GM12878 (cell line): ENCODE data around the gene DCAF17. TPM values are rescaled to one million over a fixed set of nuclear protein-coding genes. Genes with fewer than 3 reads are reported as not detected.
A peak's percentile ranks its signal among the peaks of the same experiment; 100 is the strongest.

Experiments
- ATF7 ChIP-seq: fragments of 450-650 bp; IDR thresholded peaks from 2 replicates; pipeline ENCODE4 v1.6.1; 2016; ENCODE audit warnings: low read depth, mild to moderate bottlenecking
- CHD4 ChIP-seq: fragments of 200-600 bp; sonication (generic); IDR thresholded peaks from 2 replicates; pipeline ENCODE4 v1.6.1; 2016; ENCODE audit warnings: mild to moderate bottlenecking
- HDAC6 ChIP-seq: fragments of 200-600 bp; sonication (generic); IDR thresholded peaks from one replicate; pipeline ENCODE4 v1.8.0; 2017; ENCODE audit warnings: antibody characterized with exemption; ENCODE audit not compliant: unreplicated experiment
- IKZF1 ChIP-seq: fragments of 450-650 bp; conservative IDR thresholded peaks from 2 replicates; pipeline ENCODE4 v1.6.1; 2017; ENCODE audit warnings: antibody characterized with exemption, mild to moderate bottlenecking
- KAT2A ChIP-seq: conservative IDR thresholded peaks from 2 replicates; pipeline ENCODE4 v1.6.1; 2011; ENCODE audit warnings: low read depth, low read length; ENCODE audit not compliant: control insufficient read depth
- MTA2 ChIP-seq: fragments of 450-650 bp; IDR thresholded peaks from 2 replicates; pipeline ENCODE4 v1.6.1; 2016; ENCODE audit warnings: low read depth, mild to moderate bottlenecking, moderate library complexity
- NFIC ChIP-seq: IDR thresholded peaks from 2 replicates; pipeline ENCODE4 v1.6.1; 2012; ENCODE audit warnings: low read depth, mild to moderate bottlenecking, inconsistent platforms, low read length, moderate library complexity
- POLR2AphosphoS5 ChIP-seq: IDR thresholded peaks from 2 replicates; pipeline ENCODE4 v1.6.1; 2011; ENCODE audit warnings: mild to moderate bottlenecking, low read length, inconsistent platforms
- RELA ChIP-seq: fragments of 450-650 bp; IDR thresholded peaks from 2 replicates; pipeline ENCODE4 v1.8.0; 2014; ENCODE audit warnings: borderline replicate concordance; ENCODE audit not compliant: partially characterized antibody
- RFX5 ChIP-seq: IDR thresholded peaks from 2 replicates; pipeline ENCODE4 v1.6.1; 2011; ENCODE audit warnings: low read depth, low read length, improper control_type of control experiment
- SKIL ChIP-seq: fragments of 450-650 bp; IDR thresholded peaks from 2 replicates; pipeline ENCODE4 v1.6.1; 2017; ENCODE audit warnings: mild to moderate bottlenecking, low read depth, inconsistent platforms; ENCODE audit not compliant: poor library complexity, severe bottlenecking
- SP1 ChIP-seq: IDR thresholded peaks from one replicate; pipeline ENCODE4 v1.6.1; 2011; ENCODE audit warnings: low read depth, low read length
- SRF ChIP-seq, 2 experiments: IDR thresholded peaks; 2 replicates each; pipeline ENCODE4 v1.6.1; 2011; ENCODE audit warnings: low read depth in 2 of 2, low read length in 2 of 2, mild to moderate bottlenecking in 1 of 2, moderate library complexity in 1 of 2
- STAT1 ChIP-seq: fragments of 450-650 bp; conservative IDR thresholded peaks from 2 replicates; pipeline ENCODE4 v1.6.1; 2014; ENCODE audit warnings: antibody characterized with exemption, mild to moderate bottlenecking
- polyA plus RNA-seq, 11 experiments: library from polyadenylated mRNA; depleted of rRNA in 4 of 11; unstranded in 6 of 11; stranded (reverse) in 5 of 11; fragments of >200 nt; fragmentation: Nextera tagmentation in 4 of 11; fragmentation: Illumina TruSeq in 1 of 11; extraction: Ambion mirVana in 4 of 11; extraction: Trizol in 1 of 11; gene quantifications; 1 replicate in 1 of 11; 2 replicates in 10 of 11; pipeline versions ENCODE4 v1.2.1 to v1.2.3, GENCODE V29; 2011 to 2016; ENCODE audit warnings: inconsistent platforms in 2 of 11, missing spikeins in 2 of 11, low read depth in 1 of 11
- total RNA-seq, 4 experiments: library from RNA; depleted of rRNA in 3 of 4; stranded (reverse); fragments of >200 nt in 3 of 4; fragmentation: Illumina TruSeq in 1 of 4; extraction: Trizol in 1 of 4; gene quantifications; 2 replicates each; pipeline versions ENCODE4 v1.2.1 to v1.2.3, GENCODE V29; 2013 to 2021
- TF ChIP-seq, protein P1 (sequence below): fragments of 450-650 bp; IDR thresholded peaks from 2 replicates; pipeline ENCODE4 v1.6.1; 2017; ENCODE audit warnings: mild to moderate bottlenecking
- TF ChIP-seq, protein P2 (sequence below): fragments of 450-650 bp; IDR thresholded peaks from 2 replicates; pipeline ENCODE4 v1.6.1; 2017; ENCODE audit warnings: low read depth, mild to moderate bottlenecking, moderate library complexity
- TF ChIP-seq, protein P3 (sequence below): fragments of 450-650 bp; IDR thresholded peaks from 2 replicates; pipeline ENCODE4 v1.6.1; 2017; ENCODE audit warnings: mild to moderate bottlenecking, moderate library complexity
- TF ChIP-seq, protein P4 (sequence below): IDR thresholded peaks from 2 replicates; pipeline ENCODE4 v1.6.1; 2012; ENCODE audit warnings: low read depth, low read length, improper control_type of control experiment
- TF ChIP-seq, protein P5 (sequence below): IDR thresholded peaks from 2 replicates; pipeline ENCODE4 v1.6.1; 2012; ENCODE audit warnings: low read length, inconsistent platforms

DCAF17 gene
- total and polyA plus RNA-seq, 10 of the 15 experiments (the other 5 are each of a cell fraction or from before 2014, with no cell fraction given): 5.2 to 32.9 (median 23.4) TPM

GRCh38 chr2:171406044-171406443, 28.0 kb upstream of the DCAF17 start (continued):
- TF ChIP-seq, protein P1, sequence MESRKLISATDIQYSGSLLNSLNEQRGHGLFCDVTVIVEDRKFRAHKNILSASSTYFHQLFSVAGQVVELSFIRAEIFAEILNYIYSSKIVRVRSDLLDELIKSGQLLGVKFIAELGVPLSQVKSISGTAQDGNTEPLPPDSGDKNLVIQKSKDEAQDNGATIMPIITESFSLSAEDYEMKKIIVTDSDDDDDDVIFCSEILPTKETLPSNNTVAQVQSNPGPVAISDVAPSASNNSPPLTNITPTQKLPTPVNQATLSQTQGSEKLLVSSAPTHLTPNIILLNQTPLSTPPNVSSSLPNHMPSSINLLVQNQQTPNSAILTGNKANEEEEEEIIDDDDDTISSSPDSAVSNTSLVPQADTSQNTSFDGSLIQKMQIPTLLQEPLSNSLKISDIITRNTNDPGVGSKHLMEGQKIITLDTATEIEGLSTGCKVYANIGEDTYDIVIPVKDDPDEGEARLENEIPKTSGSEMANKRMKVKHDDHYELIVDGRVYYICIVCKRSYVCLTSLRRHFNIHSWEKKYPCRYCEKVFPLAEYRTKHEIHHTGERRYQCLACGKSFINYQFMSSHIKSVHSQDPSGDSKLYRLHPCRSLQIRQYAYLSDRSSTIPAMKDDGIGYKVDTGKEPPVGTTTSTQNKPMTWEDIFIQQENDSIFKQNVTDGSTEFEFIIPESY: no peak
- TF ChIP-seq IKZF1: peak; percentile 35; the same call in 1 of the 2 replicates
- no peak for TF ChIP-seq SP1
- TF ChIP-seq KAT2A: no peak
- no peak for TF ChIP-seq STAT1
- TF ChIP-seq, protein P2, sequence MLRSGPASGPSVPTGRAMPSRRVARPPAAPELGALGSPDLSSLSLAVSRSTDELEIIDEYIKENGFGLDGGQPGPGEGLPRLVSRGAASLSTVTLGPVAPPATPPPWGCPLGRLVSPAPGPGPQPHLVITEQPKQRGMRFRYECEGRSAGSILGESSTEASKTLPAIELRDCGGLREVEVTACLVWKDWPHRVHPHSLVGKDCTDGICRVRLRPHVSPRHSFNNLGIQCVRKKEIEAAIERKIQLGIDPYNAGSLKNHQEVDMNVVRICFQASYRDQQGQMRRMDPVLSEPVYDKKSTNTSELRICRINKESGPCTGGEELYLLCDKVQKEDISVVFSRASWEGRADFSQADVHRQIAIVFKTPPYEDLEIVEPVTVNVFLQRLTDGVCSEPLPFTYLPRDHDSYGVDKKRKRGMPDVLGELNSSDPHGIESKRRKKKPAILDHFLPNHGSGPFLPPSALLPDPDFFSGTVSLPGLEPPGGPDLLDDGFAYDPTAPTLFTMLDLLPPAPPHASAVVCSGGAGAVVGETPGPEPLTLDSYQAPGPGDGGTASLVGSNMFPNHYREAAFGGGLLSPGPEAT: peak; percentile 79
- TF ChIP-seq CHD4: no peak
- peak; percentile 42 for TF ChIP-seq MTA2
- TF ChIP-seq POLR2AphosphoS5: no peak
- TF ChIP-seq, protein P3, sequence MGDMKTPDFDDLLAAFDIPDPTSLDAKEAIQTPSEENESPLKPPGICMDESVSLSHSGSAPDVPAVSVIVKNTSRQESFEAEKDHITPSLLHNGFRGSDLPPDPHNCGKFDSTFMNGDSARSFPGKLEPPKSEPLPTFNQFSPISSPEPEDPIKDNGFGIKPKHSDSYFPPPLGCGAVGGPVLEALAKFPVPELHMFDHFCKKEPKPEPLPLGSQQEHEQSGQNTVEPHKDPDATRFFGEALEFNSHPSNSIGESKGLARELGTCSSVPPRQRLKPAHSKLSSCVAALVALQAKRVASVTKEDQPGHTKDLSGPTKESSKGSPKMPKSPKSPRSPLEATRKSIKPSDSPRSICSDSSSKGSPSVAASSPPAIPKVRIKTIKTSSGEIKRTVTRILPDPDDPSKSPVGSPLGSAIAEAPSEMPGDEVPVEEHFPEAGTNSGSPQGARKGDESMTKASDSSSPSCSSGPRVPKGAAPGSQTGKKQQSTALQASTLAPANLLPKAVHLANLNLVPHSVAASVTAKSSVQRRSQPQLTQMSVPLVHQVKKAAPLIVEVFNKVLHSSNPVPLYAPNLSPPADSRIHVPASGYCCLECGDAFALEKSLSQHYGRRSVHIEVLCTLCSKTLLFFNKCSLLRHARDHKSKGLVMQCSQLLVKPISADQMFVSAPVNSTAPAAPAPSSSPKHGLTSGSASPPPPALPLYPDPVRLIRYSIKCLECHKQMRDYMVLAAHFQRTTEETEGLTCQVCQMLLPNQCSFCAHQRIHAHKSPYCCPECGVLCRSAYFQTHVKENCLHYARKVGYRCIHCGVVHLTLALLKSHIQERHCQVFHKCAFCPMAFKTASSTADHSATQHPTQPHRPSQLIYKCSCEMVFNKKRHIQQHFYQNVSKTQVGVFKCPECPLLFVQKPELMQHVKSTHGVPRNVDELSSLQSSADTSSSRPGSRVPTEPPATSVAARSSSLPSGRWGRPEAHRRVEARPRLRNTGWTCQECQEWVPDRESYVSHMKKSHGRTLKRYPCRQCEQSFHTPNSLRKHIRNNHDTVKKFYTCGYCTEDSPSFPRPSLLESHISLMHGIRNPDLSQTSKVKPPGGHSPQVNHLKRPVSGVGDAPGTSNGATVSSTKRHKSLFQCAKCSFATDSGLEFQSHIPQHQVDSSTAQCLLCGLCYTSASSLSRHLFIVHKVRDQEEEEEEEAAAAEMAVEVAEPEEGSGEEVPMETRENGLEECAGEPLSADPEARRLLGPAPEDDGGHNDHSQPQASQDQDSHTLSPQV: no peak
- peak; percentile 46 for TF ChIP-seq SKIL
- TF ChIP-seq, protein P4, sequence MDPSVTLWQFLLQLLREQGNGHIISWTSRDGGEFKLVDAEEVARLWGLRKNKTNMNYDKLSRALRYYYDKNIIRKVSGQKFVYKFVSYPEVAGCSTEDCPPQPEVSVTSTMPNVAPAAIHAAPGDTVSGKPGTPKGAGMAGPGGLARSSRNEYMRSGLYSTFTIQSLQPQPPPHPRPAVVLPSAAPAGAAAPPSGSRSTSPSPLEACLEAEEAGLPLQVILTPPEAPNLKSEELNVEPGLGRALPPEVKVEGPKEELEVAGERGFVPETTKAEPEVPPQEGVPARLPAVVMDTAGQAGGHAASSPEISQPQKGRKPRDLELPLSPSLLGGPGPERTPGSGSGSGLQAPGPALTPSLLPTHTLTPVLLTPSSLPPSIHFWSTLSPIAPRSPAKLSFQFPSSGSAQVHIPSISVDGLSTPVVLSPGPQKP: no peak
- no peak for TF ChIP-seq ATF7
- no peak for TF ChIP-seq RFX5
- no peak for TF ChIP-seq HDAC6
- TF ChIP-seq NFIC: peak; percentile 71; the same call in 1 of the 2 replicates
- no peak for TF ChIP-seq RELA
- no peak for TF ChIP-seq SRF (IDR thresholded peaks at IDR 0.05; ENCODE audit: low read depth in 2 of 2, low read length in 2 of 2)
- TF ChIP-seq, protein P5, sequence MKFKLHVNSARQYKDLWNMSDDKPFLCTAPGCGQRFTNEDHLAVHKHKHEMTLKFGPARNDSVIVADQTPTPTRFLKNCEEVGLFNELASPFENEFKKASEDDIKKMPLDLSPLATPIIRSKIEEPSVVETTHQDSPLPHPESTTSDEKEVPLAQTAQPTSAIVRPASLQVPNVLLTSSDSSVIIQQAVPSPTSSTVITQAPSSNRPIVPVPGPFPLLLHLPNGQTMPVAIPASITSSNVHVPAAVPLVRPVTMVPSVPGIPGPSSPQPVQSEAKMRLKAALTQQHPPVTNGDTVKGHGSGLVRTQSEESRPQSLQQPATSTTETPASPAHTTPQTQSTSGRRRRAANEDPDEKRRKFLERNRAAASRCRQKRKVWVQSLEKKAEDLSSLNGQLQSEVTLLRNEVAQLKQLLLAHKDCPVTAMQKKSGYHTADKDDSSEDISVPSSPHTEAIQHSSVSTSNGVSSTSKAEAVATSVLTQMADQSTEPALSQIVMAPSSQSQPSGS: peak; percentile 48
